ENCODE results near the gene UGGT1. TPM values are rescaled to one million over a fixed set of nuclear protein-coding genes. Genes with fewer than 3 reads are reported as not detected.

The UGGT1 gene
- total and polyA plus RNA-seq, 2 donors (not counting 3 experiments of a cell fraction or from before 2014, with no cell fraction given): 27.6 to 83.2 TPM

DNA sequence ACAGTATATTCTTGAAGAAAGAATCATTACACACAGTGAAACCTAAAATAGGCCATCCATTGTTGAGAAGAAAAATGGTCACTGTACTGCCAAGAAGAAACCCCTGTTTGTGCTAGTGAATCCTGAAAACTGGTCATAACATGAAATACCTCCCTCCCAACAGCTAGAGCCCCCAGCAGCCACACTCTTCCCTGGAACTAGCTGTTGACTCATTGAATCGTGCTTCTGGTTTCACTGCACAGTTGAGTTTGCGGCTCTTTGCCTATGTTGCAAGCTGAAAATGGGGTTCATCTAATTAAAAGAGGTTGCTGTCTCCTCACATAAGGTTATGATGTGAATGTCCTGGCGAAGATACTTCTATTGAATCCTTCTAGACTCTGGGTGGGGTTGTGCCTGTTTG lies 86.3 kb downstream of the UGGT1 start:
- dilution Hi-C loops (cut with MboI; ENCODE audit: extremely low pct_ligation_motif_present, low sequenced_read_pairs) (no loop called here), intact Hi-C loops (cut with micrococcal nuclease) (loop anchor here (10.0 kb wide), 1 partner anchor 357 kb away; no protein-coding TSS in a partner anchor)
- Histone ChIP-seq H3K9me3 (replicated peaks; ENCODE audit: control insufficient read depth, insufficient read depth, low read length) (no peaks in the 10 kb centered on the region), H3K4me3 (replicated peaks in 1 of 3; ENCODE audit: insufficient read depth in 1 of 3, low read depth in 1 of 3, low read length in 3 of 3) (no peak overlapping the region), H3K27ac (ENCODE audit: insufficient read depth, low read depth, low read length) (no peak overlapping the region), H3K79me2 (ENCODE audit: control insufficient read depth, insufficient read depth, low read length) (no peaks in the 10 kb centered on the region), H3K36me3 (ENCODE audit: control insufficient read depth in 2 of 2, extremely low read depth in 1 of 2, insufficient read depth in 2 of 2, low read length in 2 of 2) (peaks cover 19 to 24% of the 10 kb centered on the region in 2 experiments), H3K9me1 (replicated peaks; ENCODE audit: control insufficient read depth, extremely low read depth, insufficient read depth, low read length) (no peaks in the 10 kb centered on the region), H3K4me1 (ENCODE audit: control insufficient read depth, extremely low read depth, insufficient read depth, low read length) (peaks cover 23% of the 10 kb centered on the region), H3K9ac (replicated peaks; ENCODE audit: extremely low read depth, insufficient read depth, low read length) (no peak overlapping the region), H2AFZ (ENCODE audit: low read depth, low read length) (no peak overlapping the region), H4K20me1 (replicated peaks; ENCODE audit: control insufficient read depth, extremely low read depth, insufficient read depth, low read length) (no peaks in the 10 kb centered on the region), H3K27me3 (ENCODE audit: control insufficient read depth in 2 of 2, insufficient read depth in 2 of 2, low read length in 2 of 2) (no peaks in the 10 kb centered on the region), H3K4me2 (ENCODE audit: insufficient read depth, low read length) (no peak overlapping the region)
- DNase-seq (ENCODE audit: low read depth, low spot score): no peak
- FAIRE-seq: no peak
- BruUV-seq (replicated peaks): no TSS peak
- TF ChIP-seq, protein P1, sequence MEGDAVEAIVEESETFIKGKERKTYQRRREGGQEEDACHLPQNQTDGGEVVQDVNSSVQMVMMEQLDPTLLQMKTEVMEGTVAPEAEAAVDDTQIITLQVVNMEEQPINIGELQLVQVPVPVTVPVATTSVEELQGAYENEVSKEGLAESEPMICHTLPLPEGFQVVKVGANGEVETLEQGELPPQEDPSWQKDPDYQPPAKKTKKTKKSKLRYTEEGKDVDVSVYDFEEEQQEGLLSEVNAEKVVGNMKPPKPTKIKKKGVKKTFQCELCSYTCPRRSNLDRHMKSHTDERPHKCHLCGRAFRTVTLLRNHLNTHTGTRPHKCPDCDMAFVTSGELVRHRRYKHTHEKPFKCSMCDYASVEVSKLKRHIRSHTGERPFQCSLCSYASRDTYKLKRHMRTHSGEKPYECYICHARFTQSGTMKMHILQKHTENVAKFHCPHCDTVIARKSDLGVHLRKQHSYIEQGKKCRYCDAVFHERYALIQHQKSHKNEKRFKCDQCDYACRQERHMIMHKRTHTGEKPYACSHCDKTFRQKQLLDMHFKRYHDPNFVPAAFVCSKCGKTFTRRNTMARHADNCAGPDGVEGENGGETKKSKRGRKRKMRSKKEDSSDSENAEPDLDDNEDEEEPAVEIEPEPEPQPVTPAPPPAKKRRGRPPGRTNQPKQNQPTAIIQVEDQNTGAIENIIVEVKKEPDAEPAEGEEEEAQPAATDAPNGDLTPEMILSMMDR (IDR thresholded peaks at IDR 0.05; ENCODE audit: extremely low read depth in 1 of 2, insufficient read depth in 1 of 2, low read depth in 1 of 2, low read length in 2 of 2): no peak
- no peak for TF ChIP-seq EZH2 (IDR thresholded peaks at IDR 0.05; ENCODE audit: borderline replicate concordance, low read depth, low read length, severe bottlenecking)
- TF ChIP-seq POLR2AphosphoS5 (IDR thresholded peaks at IDR 0.05; ENCODE audit: insufficient read depth, low read depth, low read length): no peak
- no peak for TF ChIP-seq JUN (IDR thresholded peaks at IDR 0.05; ENCODE audit: borderline replicate concordance, insufficient read depth, insufficient read length, low read depth)
- TF ChIP-seq FOS (IDR thresholded peaks at IDR 0.05; ENCODE audit: borderline replicate concordance, insufficient read depth, low read length): no peak
- no peak for TF ChIP-seq GATA2 (IDR thresholded peaks at IDR 0.05; ENCODE audit: insufficient read depth, insufficient read length, low read depth, low read length)
- TF ChIP-seq MYC (IDR thresholded peaks at IDR 0.05; ENCODE audit: low read depth, low read length): no peak
- TF ChIP-seq MAX (IDR thresholded peaks at IDR 0.05; ENCODE audit: insufficient read depth, insufficient read length): no peak
- TF ChIP-seq POLR2A (IDR thresholded peaks at IDR 0.05; ENCODE audit: low read depth, low read length): no peak
- ChIA-PET POLR2A (no interaction called here), CTCF (interaction anchor here (0.7 to 1.3 kb wide), 2 partner anchors 57 to 60 kb away, joined by 3 read pairs; no protein-coding TSS in a partner anchor)

All from endothelial cell of umbilical vein (primary cell).